ENCODE data around the gene NTNG2. TPM values are rescaled to one million over a fixed set of nuclear protein-coding genes. Genes with fewer than 3 reads are reported as not detected.

NTNG2 gene
- total and polyA plus RNA-seq, 9 of the 15 experiments (the other 6 are each of a cell fraction or from before 2014, with no cell fraction given), result 0.01 to 0.11 (median 0.09) TPM; not detected in 6

GRCh38 chr9:132129535-132129934 lies 32.3 kb upstream of the NTNG2 start:
- peak; percentile 33 to 44 (median 35) for DNase-seq (ENCODE audit: extremely low read depth in 1 of 4, low spot score in 3 of 4)
- no peak overlapping the region for H3K4me3 ChIP-seq
- ChIA-PET CTCF (ENCODE audit: low intra/inter-chr PET ratio) (no interaction called here), POLR2A (no interaction called here)
- no peaks in the 10 kb centered on the region for H3K79me2 ChIP-seq (ENCODE audit: control insufficient read depth, insufficient read depth, low read length)
- H2AFZ ChIP-seq (ENCODE audit: low read depth, low read length), result no peak overlapping the region; the same call in 1 of the 2 replicates
- peaks cover 6% of the 10 kb centered on the region for H3K9me1 ChIP-seq (ENCODE audit: control insufficient read depth, insufficient read depth, low read length)
- no peaks in the 10 kb centered on the region for H3K9me3 ChIP-seq (replicated peaks; ENCODE audit: control insufficient read depth, insufficient read depth, low read depth, low read length)
- peaks cover 0 to 6% of the 10 kb centered on the region in 2 experiments; a peak in 2 of 5 replicates for H3K4me1 ChIP-seq (replicated peaks in 1 of 2; ENCODE audit: control insufficient read depth in 2 of 2, insufficient read depth in 2 of 2, low read length in 2 of 2)
- FAIRE-seq, result peak; percentile 48
- no TSS peak for BruUV-seq (replicated peaks)
- no peak overlapping the region for H3K9ac ChIP-seq (ENCODE audit: insufficient read depth in 1 of 2, low read depth in 2 of 2, low read length in 2 of 2)
- intact Hi-C loops (cut with micrococcal nuclease), result no loop called here
- in situ Hi-C loops (cut with MboI), result no loop called here
- peak; percentile 82 for ATAC-seq
- peaks cover 66 to 94% of the 10 kb centered on the region in 2 experiments for H3K27me3 ChIP-seq (ENCODE audit: control insufficient read depth in 2 of 2, insufficient read depth in 2 of 2, low read length in 2 of 2)
- WGBS (ENCODE audit: insufficient coverage, low coverage, missing lambda C conversion rate), result 1% methylated on average over 11 of the region's 12 CpGs
- no peak overlapping the region for H3K27ac ChIP-seq (ENCODE audit: extremely low read depth, low read depth, low read length)
- H4K20me1 ChIP-seq (replicated peaks; ENCODE audit: control insufficient read depth, insufficient read depth, low read length), result no peaks in the 10 kb centered on the region; the same call in 1 of the 2 replicates
- no peak overlapping the region for H3K4me2 ChIP-seq (ENCODE audit: insufficient read depth, low read length)
- no peaks in the 10 kb centered on the region for H3K36me3 ChIP-seq (ENCODE audit: control insufficient read depth, insufficient read depth, low read length)
- no peak for TF ChIP-seq ELK3 (CRISPR knock-in tag; IDR thresholded peaks at IDR 0.05)
- TF ChIP-seq ZBTB26 (CRISPR knock-in tag; IDR thresholded peaks at IDR 0.05), result no peak
- TF ChIP-seq ZNF134 (CRISPR knock-in tag; conservative IDR thresholded peaks at IDR 0.05), result no peak
- TF ChIP-seq ZNF655 (CRISPR knock-in tag; IDR thresholded peaks at IDR 0.05), result no peak
- no peak for TF ChIP-seq POLR3A (IDR thresholded peaks at IDR 0.05; ENCODE audit: borderline replicate concordance, extremely low read depth, insufficient read depth, insufficient read length)
- 0 out of 2 replicates have a peak, but pooled peaks have one; percentile 2 for TF ChIP-seq USF2 (CRISPR knock-in tag; IDR thresholded peaks at IDR 0.05)
- no peak for TF ChIP-seq EZH2 (IDR thresholded peaks at IDR 0.05; ENCODE audit: borderline replicate concordance, low read depth, low read length)
- TF ChIP-seq DNMT1 (IDR thresholded peaks at IDR 0.05), result no peak
- no peak for TF ChIP-seq HINFP (tag; conservative IDR thresholded peaks at IDR 0.05; ENCODE audit: low read depth)
- TF ChIP-seq C11orf30 (IDR thresholded peaks at IDR 0.05; ENCODE audit: low read depth), result peak; percentile 74
- no peak for TF ChIP-seq ETV5 (CRISPR knock-in tag; IDR thresholded peaks at IDR 0.05; ENCODE audit: low read depth)
- no peak for TF ChIP-seq ADNP (tag; IDR thresholded peaks at IDR 0.05)
